GM10266 (cell line): ENCODE data around the gene DENND1A.
"Not testable (repeated sequence)": the region's sequence is repeated elsewhere in the genome, so short reads cannot be mapped to it uniquely, and the experiment has no call there.

Experiments used
- DNase-seq: peaks from one replicate; pipeline ENCODE4 v3.0.0; 2012; ENCODE audit errors: extremely low spot score
- CTCF ChIP-seq: IDR thresholded peaks from 2 replicates; pipeline ENCODE4 v1.5.1; 2012; ENCODE audit warnings: mild to moderate bottlenecking, low read depth; ENCODE audit not compliant: control insufficient read depth, insufficient read depth; ENCODE audit errors: missing control alignments

DENND1A gene

GRCh38 chr9:123947326-123947725 is 17.4 kb upstream of the DENND1A start:
- no peak for TF ChIP-seq CTCF
- DNase-seq = no peak

- TF ChIP-seq CTCF = no peak
These were observed 16.3 kb upstream of the DENND1A start for GRCh38 chr9:123946101-123946821.

DNA sequence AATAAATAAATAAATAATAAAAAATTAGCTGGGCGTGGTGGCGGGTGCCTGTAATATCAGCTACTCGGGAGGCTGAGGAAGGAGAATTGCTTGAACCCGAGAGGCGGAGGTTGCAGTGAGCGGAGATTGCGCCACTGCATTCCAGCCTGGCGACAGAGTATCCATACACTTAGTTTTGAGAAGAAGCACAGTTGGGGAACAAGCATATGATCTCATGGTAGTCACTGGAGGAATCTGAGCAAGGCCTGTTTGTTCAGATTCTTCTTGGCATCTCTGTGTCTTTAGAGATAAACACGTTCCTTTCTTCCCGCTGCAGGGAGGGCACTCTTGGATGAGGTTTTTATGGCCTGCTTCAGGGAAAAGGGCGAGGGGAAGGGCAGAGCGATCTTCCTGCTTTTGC is 15.6 kb upstream of the DENND1A start:
- DNase-seq = no peak
- no peak for TF ChIP-seq CTCF

More at GRCh38 chr9:123946101-123946821, 16.3 kb upstream of the DENND1A start:
- no peak for DNase-seq

GRCh38 chr9:123944464-123944863 is 14.5 kb upstream of the DENND1A start:
- DNase-seq = not testable (repeated sequence)

DNA sequence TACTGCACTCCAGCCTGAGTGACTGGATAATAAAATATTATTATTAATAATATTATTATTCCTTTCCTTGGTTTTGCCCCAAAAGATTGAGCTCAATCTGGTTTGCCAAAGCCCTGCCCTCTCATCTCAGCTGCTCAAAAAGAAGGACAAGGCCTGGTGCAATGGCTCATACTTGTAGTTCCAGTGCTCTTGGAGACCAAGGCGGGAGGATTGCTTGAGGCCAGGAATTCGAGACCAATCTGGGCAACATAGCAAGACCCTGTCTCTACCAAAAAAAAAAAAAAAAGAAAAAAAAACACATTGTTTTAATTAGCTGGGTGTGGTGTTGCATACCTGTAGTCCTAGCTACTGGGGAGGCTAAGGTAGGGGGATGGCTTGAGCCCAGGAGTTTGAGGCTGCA is 13.7 kb upstream of the DENND1A start:
- no peak for DNase-seq
- no peak for TF ChIP-seq CTCF

GRCh38 chr9:123942542-123942941 is 12.6 kb upstream of the DENND1A start:
- DNase-seq = no peak

DNA sequence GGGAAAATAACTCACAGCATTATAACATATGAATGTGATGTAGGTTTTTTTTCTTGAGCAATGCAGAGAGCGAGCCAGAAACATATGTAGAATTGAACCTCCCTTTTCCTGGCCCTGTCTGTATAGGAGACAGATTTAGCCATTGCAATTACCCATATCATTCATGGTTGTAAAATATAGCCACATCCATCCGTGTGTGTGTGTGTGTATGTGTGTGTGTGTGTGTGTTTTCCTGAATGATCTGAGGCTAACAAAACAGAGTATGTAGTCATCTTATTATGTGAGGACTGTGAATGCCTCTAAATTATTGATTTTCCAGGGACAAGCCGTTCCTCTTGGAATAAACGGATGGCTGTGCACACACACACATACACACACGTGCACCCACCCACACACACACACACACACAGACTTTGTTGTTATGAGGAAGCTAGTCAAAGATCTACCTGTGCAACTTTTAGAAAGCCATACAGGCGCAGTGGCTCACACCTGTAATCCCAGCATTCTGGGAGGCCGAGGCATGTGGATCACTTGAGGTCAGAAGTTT is 11.7 kb upstream of the DENND1A start:
- no peak for TF ChIP-seq CTCF
- DNase-seq = no peak

More at GRCh38 chr9:123942542-123942941, 12.6 kb upstream of the DENND1A start:
- TF ChIP-seq CTCF = no peak
